ENCODE results near the gene ASCL3.
"Not testable (repeated sequence)": the region's sequence is repeated elsewhere in the genome, so short reads cannot be mapped to it uniquely, and the experiment has no call there.

Gene ASCL3, protein sequence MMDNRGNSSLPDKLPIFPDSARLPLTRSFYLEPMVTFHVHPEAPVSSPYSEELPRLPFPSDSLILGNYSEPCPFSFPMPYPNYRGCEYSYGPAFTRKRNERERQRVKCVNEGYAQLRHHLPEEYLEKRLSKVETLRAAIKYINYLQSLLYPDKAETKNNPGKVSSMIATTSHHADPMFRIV

DNA sequence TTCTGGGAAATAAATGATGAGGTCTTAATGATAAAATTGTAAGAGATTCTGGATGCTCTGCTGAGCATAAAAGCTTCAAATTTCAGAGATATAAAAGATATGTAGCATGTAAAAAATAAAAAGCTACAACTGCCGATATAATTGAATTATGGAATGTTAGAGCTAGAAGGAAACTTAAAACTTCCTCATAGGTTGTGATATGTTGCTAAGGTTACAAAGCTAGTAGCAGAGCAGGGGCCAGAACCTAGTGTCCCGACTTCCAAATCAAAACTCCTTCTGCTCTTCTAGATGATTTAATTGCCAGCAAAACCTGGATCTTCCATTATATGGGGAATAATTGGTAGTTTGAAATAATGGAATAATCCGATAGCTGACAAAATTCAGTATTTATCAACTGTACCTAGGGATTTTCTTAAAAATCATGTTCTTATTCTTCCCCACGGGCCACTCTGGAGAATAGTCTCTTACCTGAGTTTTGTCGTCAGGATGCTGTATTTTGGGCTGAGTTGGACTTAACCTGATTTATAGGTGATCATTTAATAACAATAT is at the start of gene ASCL3:
ASCL3 (minus strand) TSS at position 499 of the 549 bp plus-strand sequence. CDS start 4,855 bp downstream, outside the sequence.
- no peak within 1 kb of the TSS for H3K4me3 ChIP-seq (ENCODE audit: low read length)
- no peak for TF ChIP-seq ZNF274 (IDR thresholded peaks at IDR 0.05; ENCODE audit: low read depth, low read length)

GRCh38 chr11:8989453-8989852 is 46.6 kb upstream of the ASCL3 start:
- TF ChIP-seq ZNF274 (IDR thresholded peaks at IDR 0.05; ENCODE audit: low read depth, low read length): no peak
- H3K4me3 ChIP-seq (ENCODE audit: low read length): no peak overlapping the region

GRCh38 chr11:8988329-8989234 is 45.8 kb upstream of the ASCL3 start:
- no peak for TF ChIP-seq ZNF274 (IDR thresholded peaks at IDR 0.05; ENCODE audit: low read depth, low read length)
- H3K4me3 ChIP-seq (ENCODE audit: low read length): no peak overlapping the region

- TF ChIP-seq ZNF274 (IDR thresholded peaks at IDR 0.05; ENCODE audit: low read depth, low read length): no peak
- H3K4me3 ChIP-seq (ENCODE audit: low read length): no peak overlapping the region
Observed at GRCh38 chr11:8987446-8987845, 44.6 kb upstream of the ASCL3 start.

DNA sequence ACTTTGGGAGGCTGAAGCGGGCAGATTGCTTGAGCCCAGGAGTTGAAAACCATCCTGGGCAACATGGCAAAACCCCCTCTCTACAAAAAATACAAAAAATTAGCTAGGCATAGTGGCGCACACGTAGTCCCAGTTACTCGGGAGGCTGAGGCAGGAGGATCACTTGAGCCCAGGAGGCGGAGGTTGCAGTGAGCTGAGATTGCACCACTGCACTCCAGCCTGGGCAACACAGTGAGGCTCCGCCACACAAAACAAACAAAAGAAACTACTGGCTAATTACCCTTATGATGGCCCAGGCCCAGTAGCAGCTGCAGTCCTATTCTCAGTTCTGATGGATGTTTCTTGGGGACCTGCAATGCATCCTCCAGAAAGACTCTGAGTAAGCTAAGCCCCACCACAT is 44.0 kb upstream of the ASCL3 start:
- not testable (repeated sequence) for H3K4me3 ChIP-seq (ENCODE audit: low read length)

- no peak overlapping the region for H3K4me3 ChIP-seq (ENCODE audit: low read length)
- no peak for TF ChIP-seq ZNF274 (IDR thresholded peaks at IDR 0.05; ENCODE audit: low read depth, low read length)
Observed at GRCh38 chr11:8985462-8985861, 42.6 kb upstream of the ASCL3 start.

DNA sequence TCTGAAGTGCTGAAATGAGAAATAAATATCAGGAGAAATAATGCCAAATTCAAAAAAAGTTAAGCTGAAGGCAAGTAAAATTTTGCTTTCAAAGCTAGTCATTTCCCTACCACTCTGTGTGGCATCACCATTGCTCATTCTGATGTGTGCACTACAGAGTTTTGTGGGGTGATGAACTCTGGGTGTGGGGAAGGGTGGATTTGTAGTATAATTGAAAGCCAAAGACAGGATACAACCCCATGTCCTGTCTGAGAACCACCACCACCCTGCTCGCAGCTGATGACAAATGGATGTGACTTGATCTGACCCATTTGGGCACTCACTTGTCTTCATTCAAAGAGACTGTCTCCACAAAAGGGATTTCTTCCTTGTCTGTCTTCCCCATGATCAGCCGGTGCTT is 40.7 kb upstream of the ASCL3 start:
- no peak for TF ChIP-seq ZNF274 (IDR thresholded peaks at IDR 0.05; ENCODE audit: low read depth, low read length)

GRCh38 chr11:8980485-8980884 is 37.7 kb upstream of the ASCL3 start:
- no peak for TF ChIP-seq ZNF274 (IDR thresholded peaks at IDR 0.05; ENCODE audit: low read depth, low read length)
- no peak overlapping the region for H3K4me3 ChIP-seq (ENCODE audit: low read length)

More for the DNA sequence above, 40.7 kb upstream of the ASCL3 start:
- no peak overlapping the region for H3K4me3 ChIP-seq (ENCODE audit: low read length)

DNA sequence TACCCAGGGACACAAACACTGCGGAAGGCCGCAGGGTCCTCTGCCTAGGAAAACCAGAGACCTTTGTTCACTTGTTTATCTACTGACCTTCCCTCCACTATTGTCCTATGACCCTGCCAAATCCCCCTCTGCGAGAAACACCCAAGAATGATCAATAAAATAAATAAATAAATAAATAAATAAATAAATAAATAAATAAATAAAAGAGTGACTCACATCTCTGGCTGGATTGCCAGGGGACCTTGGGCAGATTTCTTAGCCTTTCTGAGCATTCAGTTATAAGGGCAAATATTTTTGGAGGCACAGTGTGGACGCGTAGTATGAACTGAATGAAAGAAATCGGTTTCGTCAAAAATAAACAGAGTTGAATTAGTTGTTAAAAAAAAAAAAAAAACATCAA is 36.5 kb upstream of the ASCL3 start:
- not testable (repeated sequence) for H3K4me3 ChIP-seq (ENCODE audit: low read length)

- no peak for TF ChIP-seq ZNF274 (IDR thresholded peaks at IDR 0.05; ENCODE audit: low read depth, low read length)
- H3K4me3 ChIP-seq (ENCODE audit: low read length): no peak overlapping the region
Observed at GRCh38 chr11:8973121-8973520, 30.3 kb upstream of the ASCL3 start.

GRCh38 chr11:8971924-8972316 is 29.1 kb upstream of the ASCL3 start:
- TF ChIP-seq ZNF274 (IDR thresholded peaks at IDR 0.05; ENCODE audit: low read depth, low read length): no peak
- H3K4me3 ChIP-seq (ENCODE audit: low read length): no peak overlapping the region

- no peak for TF ChIP-seq ZNF274 (IDR thresholded peaks at IDR 0.05; ENCODE audit: low read depth, low read length)
- no peak overlapping the region for H3K4me3 ChIP-seq (ENCODE audit: low read length)
Observed at GRCh38 chr11:8971196-8971923, 28.5 kb upstream of the ASCL3 start.

DNA sequence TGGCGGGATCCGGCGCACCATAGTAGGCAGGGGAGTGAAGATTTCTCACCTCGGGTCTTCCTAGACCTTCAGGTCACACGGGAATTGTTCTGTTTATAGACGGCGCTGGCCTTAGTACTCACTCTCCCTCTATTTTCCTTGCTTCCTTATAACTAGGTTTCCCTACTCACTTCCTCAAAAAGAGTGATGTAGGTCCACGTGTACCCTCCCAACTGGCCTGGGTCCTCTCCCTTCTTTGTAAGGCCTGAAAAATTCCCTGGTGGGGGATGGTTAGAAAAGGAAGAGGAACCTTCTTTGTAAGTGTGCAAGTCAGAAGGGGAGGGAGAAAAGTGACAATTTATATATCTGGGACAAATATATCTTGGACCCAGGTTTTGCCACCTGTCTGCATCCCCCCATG is 24.4 kb upstream of the ASCL3 start:
- TF ChIP-seq ZNF274 (IDR thresholded peaks at IDR 0.05; ENCODE audit: low read depth, low read length): no peak
- H3K4me3 ChIP-seq (ENCODE audit: low read length): no peak overlapping the region
